IMR-90 (cell line): ENCODE data around the gene C1orf116. TPM values are rescaled to one million over a fixed set of nuclear protein-coding genes. Genes with fewer than 3 reads are reported as not detected.

Source experiments
- ATAC-seq: fragments of 200-7000 bp; cut with Tn5 transposase; 2 replicates; pipeline ENCODE4 v1.9.1; 2020; ENCODE audit warnings: low read depth, mild to moderate bottlenecking, moderate library complexity
- BruUV-seq: library from RNA; stranded (reverse); fragments of 400-500 nt; replicated peaks from 2 replicates; lab custom pipeline; 2021; lab: Mats Ljungman, UMichigan
- CTCF ChIA-PET: fragments of 300-600 bp; formaldehyde crosslinking; extraction: SDS; loops from one replicate; lab custom pipeline; 2021; ENCODE audit warnings: antibody characterized with exemption; lab: Yijun Ruan, JAX
- POLR2A ChIA-PET: fragments of 300-600 bp; sonication (Branson Sonifier 250); formaldehyde crosslinking; loops from one replicate; lab custom pipeline; 2022; ENCODE audit warnings: antibody characterized with exemption; ENCODE audit not compliant: unreplicated experiment; lab: Charles Lee
- DNase-seq: peaks from one replicate; pipeline ENCODE4 v3.0.0; 2013
- H2AFZ ChIP-seq: replicated peaks from 2 replicates; pipeline ENCODE3; 2013; ENCODE audit warnings: low read length, mild to moderate bottlenecking; ENCODE audit not compliant: poor library complexity
- H2AK5ac ChIP-seq: 2 replicates; pipeline ENCODE4 v1.6.1; 2013; ENCODE audit warnings: low read depth, low read length, inconsistent platforms
- H2AK9ac ChIP-seq: replicated peaks from 2 replicates; pipeline ENCODE3; 2013; ENCODE audit warnings: mild to moderate bottlenecking, low read depth, low read length, moderate library complexity; ENCODE audit not compliant: poor library complexity
- H2BK120ac ChIP-seq: 2 replicates; pipeline ENCODE4 v1.6.1; 2013; ENCODE audit warnings: low read depth, low read length, inconsistent platforms
- H2BK15ac ChIP-seq: 3 replicates; pipeline ENCODE4 v1.6.1; 2013; ENCODE audit warnings: low read depth, low read length, inconsistent platforms
- H2BK20ac ChIP-seq: 2 replicates; pipeline ENCODE4 v1.6.1; 2013; ENCODE audit warnings: low read depth, mild to moderate bottlenecking, inconsistent platforms, low read length, moderate library complexity
- H2BK5ac ChIP-seq: 2 replicates; pipeline ENCODE4 v1.6.1; 2013; ENCODE audit warnings: mild to moderate bottlenecking, low read depth, low read length, inconsistent platforms; ENCODE audit not compliant: poor library complexity, severe bottlenecking
- H3K14ac ChIP-seq: replicated peaks from 2 replicates; pipeline ENCODE4 v1.6.1; 2013; ENCODE audit warnings: low read depth, low read length, inconsistent platforms
- H3K18ac ChIP-seq: 2 replicates; pipeline ENCODE4 v1.6.1; 2013; ENCODE audit warnings: low read depth, low read length, control low read depth
- H3K23ac ChIP-seq: 2 replicates; pipeline ENCODE4 v1.6.1; 2013; ENCODE audit warnings: low read depth, low read length, inconsistent platforms
- H3K27ac ChIP-seq: 2 replicates; pipeline ENCODE4 v1.5.1; 2013; ENCODE audit warnings: mild to moderate bottlenecking, control low read depth, low read length; ENCODE audit not compliant: insufficient read depth
- H3K27me3 ChIP-seq: 2 replicates; pipeline ENCODE4 v1.6.1; 2013; ENCODE audit warnings: low read length; ENCODE audit not compliant: control insufficient read depth, insufficient read depth
- H3K36me3 ChIP-seq: 2 replicates; pipeline ENCODE4 v1.6.1; 2013; ENCODE audit warnings: low read length, mixed read lengths; ENCODE audit not compliant: control insufficient read depth, insufficient read depth
- H3K4ac ChIP-seq: 2 replicates; pipeline ENCODE4 v1.6.1; 2013; ENCODE audit warnings: low read depth, low read length, inconsistent platforms
- H3K4me1 ChIP-seq: 2 replicates; pipeline ENCODE4 v1.6.1; 2013; ENCODE audit warnings: low read length, mixed read lengths; ENCODE audit not compliant: control insufficient read depth, insufficient read depth
- H3K4me2 ChIP-seq: 2 replicates; pipeline ENCODE4 v1.6.1; 2013; ENCODE audit warnings: low read depth, mild to moderate bottlenecking, control low read depth, low read length, moderate library complexity
- H3K4me3 ChIP-seq: 2 replicates; pipeline ENCODE4 v1.5.1; 2013; ENCODE audit warnings: low read depth, mild to moderate bottlenecking, control low read depth, low read length, moderate library complexity; ENCODE audit not compliant: insufficient read depth
- H3K56ac ChIP-seq: 2 replicates; pipeline ENCODE4 v1.6.1; 2013; ENCODE audit warnings: low read length, inconsistent platforms; ENCODE audit not compliant: insufficient read depth; ENCODE audit errors: extremely low read depth
- H3K79me1 ChIP-seq, 2 experiments: 2 replicates each; pipeline ENCODE4 v1.6.1; 2013; ENCODE audit warnings: low read length in 2 of 2, inconsistent platforms in 1 of 2, low read depth in 1 of 2
- H3K9ac ChIP-seq: 2 replicates; pipeline ENCODE4 v1.6.1; 2013; ENCODE audit warnings: low read depth, low read length, control low read depth
- H3K9me1 ChIP-seq: 2 replicates; pipeline ENCODE4 v1.6.1; 2013; ENCODE audit warnings: low read length, inconsistent platforms; ENCODE audit not compliant: insufficient read depth
- H3K9me3 ChIP-seq: 2 replicates; pipeline ENCODE4 v1.6.1; 2013; ENCODE audit warnings: low read length; ENCODE audit not compliant: control insufficient read depth, insufficient read depth
- H4K20me1 ChIP-seq: 2 replicates; pipeline ENCODE4 v1.6.1; 2013; ENCODE audit warnings: low read length, inconsistent platforms; ENCODE audit not compliant: insufficient read depth
- H4K5ac ChIP-seq: 2 replicates; pipeline ENCODE4 v1.6.1; 2013; ENCODE audit warnings: mild to moderate bottlenecking, low read depth, low read length, control low read depth
- H4K8ac ChIP-seq, 2 experiments: 2 replicates each; pipeline ENCODE4 v1.6.1; 2013; ENCODE audit warnings: low read depth in 2 of 2, low read length in 2 of 2, control low read depth in 1 of 2, inconsistent platforms in 1 of 2
- H4K91ac ChIP-seq: 2 replicates; pipeline ENCODE4 v1.6.1; 2013; ENCODE audit warnings: low read depth, low read length, inconsistent platforms; ENCODE audit not compliant: insufficient read depth
- BHLHE40 ChIP-seq: fragments of 150-350 bp; IDR thresholded peaks from 2 replicates; pipeline ENCODE4 v1.6.1; 2016; ENCODE audit warnings: mild to moderate bottlenecking, low read depth, low read length
- CEBPB ChIP-seq: IDR thresholded peaks from 2 replicates; pipeline ENCODE4 v1.6.1; 2012; ENCODE audit warnings: low read depth, low read length, improper control_type of control experiment
- CHD1 ChIP-seq: IDR thresholded peaks from 2 replicates; pipeline ENCODE4 v1.6.1; 2012; ENCODE audit warnings: low read depth, low read length, improper control_type of control experiment
- FOS ChIP-seq: fragments of 150-350 bp; IDR thresholded peaks from 2 replicates; pipeline ENCODE4 v1.6.1; 2016; ENCODE audit warnings: low read depth, low read length
- MAFK ChIP-seq: IDR thresholded peaks from 2 replicates; pipeline ENCODE4 v1.6.1; 2012; ENCODE audit warnings: low read depth, low read length, improper control_type of control experiment
- MAZ ChIP-seq: IDR thresholded peaks from 2 replicates; pipeline ENCODE4 v1.6.1; 2012; ENCODE audit warnings: low read depth, mild to moderate bottlenecking, low read length, improper control_type of control experiment, moderate library complexity, borderline replicate concordance
- NFE2L2 ChIP-seq: fragments of 150-350 bp; IDR thresholded peaks from 2 replicates; pipeline ENCODE4 v1.6.1; 2016; ENCODE audit warnings: low read depth, mild to moderate bottlenecking, low read length
- RAD21 ChIP-seq: IDR thresholded peaks from 2 replicates; pipeline ENCODE4 v1.6.1; 2012; ENCODE audit warnings: low read length, improper control_type of control experiment
- RCOR1 ChIP-seq: IDR thresholded peaks from 2 replicates; pipeline ENCODE4 v1.6.1; 2012; ENCODE audit warnings: mild to moderate bottlenecking, low read length, improper control_type of control experiment; ENCODE audit not compliant: insufficient replicate concordance
- RFX5 ChIP-seq: IDR thresholded peaks from 2 replicates; pipeline ENCODE4 v1.8.0; 2012; ENCODE audit warnings: low read depth, mild to moderate bottlenecking, low read length, moderate library complexity
- SMC3 ChIP-seq: fragments of 150-350 bp; IDR thresholded peaks from 2 replicates; pipeline ENCODE4 v1.6.1; 2016; ENCODE audit warnings: low read depth, mild to moderate bottlenecking, antibody characterized with exemption, low read length, moderate library complexity
- WGBS, 2 experiments: methylation state at CpG; one replicate each; pipeline versions ENCODE4 v1.1.5 to v1.1.7; 2013; ENCODE audit warnings: missing lambda C conversion rate in 2 of 2; ENCODE audit not compliant: insufficient read length in 1 of 2; ENCODE audit errors: extremely low coverage in 2 of 2; 5-methylcytosine and 5-hydroxymethylcytosine counted together
- dilution Hi-C: fragments of 300-500 bp; cut with HindIII; formaldehyde crosslinking; loops from one replicate; pipeline ENCODE4 v1.14.3; 2018; ENCODE audit warnings: low sequenced_read_pairs; ENCODE audit not compliant: unreplicated experiment
- in situ Hi-C: fragments of 300-500 bp; cut with MboI; formaldehyde crosslinking; loops from 3 replicates; pipeline ENCODE4 v1.14.3; 2019; ENCODE audit warnings: low sequenced_read_pairs, inconsistent platforms, mixed read lengths
- intact Hi-C: fragments of 100-400 bp; cut with micrococcal nuclease; formaldehyde crosslinking; loops from 2 replicates; pipeline ENCODE4 v1.10.0; 2022
- polyA plus RNA-seq, 3 experiments: library from polyadenylated mRNA; depleted of rRNA; stranded (reverse); fragments of >200 nt; gene quantifications; 2 replicates each; pipeline ENCODE4 v1.2.3, GENCODE V29; 2012; ENCODE audit warnings: low replicate concordance in 1 of 3
- total RNA-seq: library from RNA; depleted of rRNA; stranded (reverse); fragments of >200 nt; gene quantifications from 2 replicates; pipeline ENCODE4 v1.2.3, GENCODE V29; 2012
- TF ChIP-seq, protein P1 (sequence below): fragments of 150-350 bp; IDR thresholded peaks from 2 replicates; pipeline ENCODE4 v1.6.1; 2017; ENCODE audit warnings: mild to moderate bottlenecking, antibody characterized with exemption, low read length, low read depth
- TF ChIP-seq, protein P2 (sequence below): conservative IDR thresholded peaks from 2 replicates; pipeline ENCODE4 v1.5.1; 2012; ENCODE audit warnings: mild to moderate bottlenecking, low read depth, low read length, improper control_type of control experiment
- TF ChIP-seq, protein P3 (sequence below): fragments of 150-350 bp; IDR thresholded peaks from 2 replicates; pipeline ENCODE4 v1.6.1; 2016; ENCODE audit warnings: low read depth, mild to moderate bottlenecking, low read length, moderate library complexity, borderline replicate concordance

The C1orf116 gene
- total and polyA plus RNA-seq, 2 of the 4 experiments (the other 2 are of a cell fraction), result under 0.01 to 0.03 TPM

DNA sequence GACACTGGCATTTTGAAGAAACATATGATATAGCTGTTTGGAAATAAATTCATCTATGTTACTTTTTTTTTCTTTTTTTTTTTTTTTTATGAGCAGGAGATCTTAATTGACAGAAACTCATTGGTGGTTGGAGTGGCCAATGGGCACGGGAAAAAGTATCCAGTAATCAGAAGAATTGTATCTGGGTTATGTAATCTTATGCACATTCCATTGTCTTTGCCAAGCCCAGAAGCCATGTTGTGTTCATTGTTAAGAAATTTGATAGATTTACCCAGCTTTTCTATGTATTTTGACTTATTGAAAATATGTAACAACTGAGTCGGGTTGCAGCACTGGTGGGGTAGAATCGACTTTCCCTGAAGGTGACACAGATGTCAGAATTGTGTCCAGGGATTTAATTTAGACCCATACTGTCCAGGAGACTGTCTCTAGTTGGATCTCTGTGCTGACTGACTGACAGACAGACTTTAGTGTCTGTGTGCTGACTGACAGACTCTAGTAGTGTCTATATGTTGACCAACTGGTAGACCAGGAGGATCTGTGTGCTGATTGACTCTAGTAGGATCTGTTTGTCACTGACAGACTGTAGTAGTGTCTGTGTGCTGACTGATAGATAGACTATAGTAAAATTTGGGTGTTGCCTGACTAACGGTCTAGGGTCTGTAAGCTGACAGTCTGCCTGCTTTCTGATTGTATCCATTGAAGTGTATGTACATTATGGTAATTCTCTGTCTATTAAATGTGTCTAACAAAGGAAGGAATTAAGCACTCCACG lies 43.8 kb upstream of the C1orf116 start:
- DNase-seq (no peak), ATAC-seq (no peak)
- H3K4me3 ChIP-seq, result no peak overlapping the region
- no peak overlapping the region for H2AFZ ChIP-seq
- H3K9ac ChIP-seq, result no peak overlapping the region
- intact Hi-C loops, result loop anchor here (2.0 to 10.0 kb wide), 6 partner anchors 26 to 469 kb away; partner anchors contain the start of gene YOD1
- H3K23ac ChIP-seq, result no peak overlapping the region
- H3K14ac ChIP-seq, result no peak overlapping the region
- no peak overlapping the region for H2AK9ac ChIP-seq
- no peak overlapping the region for H2BK5ac ChIP-seq
- H4K20me1 ChIP-seq, result no peaks in the 10 kb centered on the region
- H2AK5ac ChIP-seq, result no peak overlapping the region
- no CpG with 5 or more reads among the region's 5 CpGs for WGBS, 2 experiments
- H3K36me3 ChIP-seq, result no peaks in the 10 kb centered on the region
- peaks cover 3% of the 10 kb centered on the region; the same call in 1 of the 2 replicates for H3K27me3 ChIP-seq
- H3K9me1 ChIP-seq, result no peaks in the 10 kb centered on the region
- H2BK15ac ChIP-seq, result no peak overlapping the region
- H3K18ac ChIP-seq, result no peak overlapping the region
- no peak overlapping the region for H2BK120ac ChIP-seq
- no peaks in the 10 kb centered on the region for H3K4me1 ChIP-seq
- no TSS peak for BruUV-seq
- H3K4ac ChIP-seq, result no peak overlapping the region
- no peak overlapping the region for H2BK20ac ChIP-seq
- H4K8ac ChIP-seq, result no peak overlapping the region
- H4K5ac ChIP-seq, result no peak overlapping the region
- H3K4me2 ChIP-seq, result no peak overlapping the region
- dilution Hi-C loops, result no loop called here
- no peak overlapping the region for H3K56ac ChIP-seq
- H3K9me3 ChIP-seq, result no peaks in the 10 kb centered on the region
- H4K91ac ChIP-seq, result no peak overlapping the region
- POLR2A ChIA-PET, result interaction anchor here (0.6 kb wide), 1 partner anchor 82 kb away, joined by 10 read pairs; no protein-coding TSS in a partner anchor
- in situ Hi-C loops, result loop anchor here (5.0 kb wide), 1 partner anchor 51 kb away; no protein-coding TSS in a partner anchor
- no peak overlapping the region for H3K27ac ChIP-seq
- CTCF ChIA-PET, result interaction anchor here (1.0 to 2.2 kb wide), 2 partner anchors 23 to 329 kb away, joined by 3 to 5 read pairs; partner anchors contain the start of gene PFKFB2
- H3K79me1 ChIP-seq, result no peaks in the 10 kb centered on the region
- TF ChIP-seq BHLHE40, result no peak
- TF ChIP-seq SMC3, result no peak
- no peak for TF ChIP-seq CHD1
- TF ChIP-seq, protein P1, sequence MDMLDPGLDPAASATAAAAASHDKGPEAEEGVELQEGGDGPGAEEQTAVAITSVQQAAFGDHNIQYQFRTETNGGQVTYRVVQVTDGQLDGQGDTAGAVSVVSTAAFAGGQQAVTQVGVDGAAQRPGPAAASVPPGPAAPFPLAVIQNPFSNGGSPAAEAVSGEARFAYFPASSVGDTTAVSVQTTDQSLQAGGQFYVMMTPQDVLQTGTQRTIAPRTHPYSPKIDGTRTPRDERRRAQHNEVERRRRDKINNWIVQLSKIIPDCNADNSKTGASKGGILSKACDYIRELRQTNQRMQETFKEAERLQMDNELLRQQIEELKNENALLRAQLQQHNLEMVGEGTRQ, result no peak
- TF ChIP-seq CEBPB, result no peak
- TF ChIP-seq, protein P2, sequence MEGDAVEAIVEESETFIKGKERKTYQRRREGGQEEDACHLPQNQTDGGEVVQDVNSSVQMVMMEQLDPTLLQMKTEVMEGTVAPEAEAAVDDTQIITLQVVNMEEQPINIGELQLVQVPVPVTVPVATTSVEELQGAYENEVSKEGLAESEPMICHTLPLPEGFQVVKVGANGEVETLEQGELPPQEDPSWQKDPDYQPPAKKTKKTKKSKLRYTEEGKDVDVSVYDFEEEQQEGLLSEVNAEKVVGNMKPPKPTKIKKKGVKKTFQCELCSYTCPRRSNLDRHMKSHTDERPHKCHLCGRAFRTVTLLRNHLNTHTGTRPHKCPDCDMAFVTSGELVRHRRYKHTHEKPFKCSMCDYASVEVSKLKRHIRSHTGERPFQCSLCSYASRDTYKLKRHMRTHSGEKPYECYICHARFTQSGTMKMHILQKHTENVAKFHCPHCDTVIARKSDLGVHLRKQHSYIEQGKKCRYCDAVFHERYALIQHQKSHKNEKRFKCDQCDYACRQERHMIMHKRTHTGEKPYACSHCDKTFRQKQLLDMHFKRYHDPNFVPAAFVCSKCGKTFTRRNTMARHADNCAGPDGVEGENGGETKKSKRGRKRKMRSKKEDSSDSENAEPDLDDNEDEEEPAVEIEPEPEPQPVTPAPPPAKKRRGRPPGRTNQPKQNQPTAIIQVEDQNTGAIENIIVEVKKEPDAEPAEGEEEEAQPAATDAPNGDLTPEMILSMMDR, result no peak
- no peak for TF ChIP-seq RCOR1
- TF ChIP-seq NFE2L2, result no peak
- TF ChIP-seq RAD21, result no peak
- TF ChIP-seq MAFK, result no peak
- TF ChIP-seq, protein P3, sequence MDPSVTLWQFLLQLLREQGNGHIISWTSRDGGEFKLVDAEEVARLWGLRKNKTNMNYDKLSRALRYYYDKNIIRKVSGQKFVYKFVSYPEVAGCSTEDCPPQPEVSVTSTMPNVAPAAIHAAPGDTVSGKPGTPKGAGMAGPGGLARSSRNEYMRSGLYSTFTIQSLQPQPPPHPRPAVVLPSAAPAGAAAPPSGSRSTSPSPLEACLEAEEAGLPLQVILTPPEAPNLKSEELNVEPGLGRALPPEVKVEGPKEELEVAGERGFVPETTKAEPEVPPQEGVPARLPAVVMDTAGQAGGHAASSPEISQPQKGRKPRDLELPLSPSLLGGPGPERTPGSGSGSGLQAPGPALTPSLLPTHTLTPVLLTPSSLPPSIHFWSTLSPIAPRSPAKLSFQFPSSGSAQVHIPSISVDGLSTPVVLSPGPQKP, result no peak
- TF ChIP-seq RFX5, result no peak
- no peak for TF ChIP-seq FOS
- no peak for TF ChIP-seq MAZ
